ENCODE results near the gene NEGR1. TPM values are rescaled to one million over a fixed set of nuclear protein-coding genes. Genes with fewer than 3 reads are reported as not detected.

NEGR1 gene
- total RNA-seq, 1 donor from 2014 or later = 19.2 TPM

DNA sequence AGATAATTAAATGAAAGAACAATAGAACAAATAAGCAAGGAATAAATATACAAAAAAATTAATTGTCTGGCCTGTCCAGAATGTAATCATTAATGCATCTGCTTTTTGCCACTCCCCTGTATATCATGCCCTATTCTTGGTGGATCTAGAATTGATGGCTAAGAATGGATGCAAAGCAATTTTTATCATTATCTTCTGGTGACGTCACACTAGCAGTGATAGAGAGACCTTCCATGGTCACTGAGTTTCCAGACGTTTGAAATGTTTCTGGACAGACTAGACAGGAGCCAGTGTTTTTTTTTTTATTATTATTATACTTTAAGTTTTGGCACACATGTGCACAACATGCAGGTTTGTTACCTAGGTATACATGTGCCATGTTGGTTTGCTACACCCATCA lies 563.0 kb downstream of the NEGR1 start:
- TF ChIP-seq POLR2A (IDR thresholded peaks at IDR 0.05) = no peak
- TF ChIP-seq POLR2AphosphoS5 (IDR thresholded peaks at IDR 0.05; ENCODE audit: insufficient read depth in 1 of 2, low read depth in 1 of 2) = no peak
- TF ChIP-seq CTCF (IDR thresholded peaks at IDR 0.05) = no peak
- Histone ChIP-seq H3K4me3 (no peak overlapping the region), H3K27me3 (no peaks in the 10 kb centered on the region), H3K27ac (no peak overlapping the region), H3K36me3 (no peaks in the 10 kb centered on the region), H3K9me3 (no peaks in the 10 kb centered on the region), H3K4me1 (no peaks in the 10 kb centered on the region)
- DNase-seq (ENCODE audit: extremely low spot score in 2 of 2) = no peak
- intact Hi-C loops (cut with DNase I) = no loop called here

GRCh38 chr1:71717186-71717585 lies 565.2 kb downstream of the NEGR1 start:
- no peaks in the 10 kb centered on the region for H3K36me3 ChIP-seq
- H3K27ac ChIP-seq = no peak overlapping the region
- DNase-seq (ENCODE audit: extremely low spot score in 2 of 2) = no peak
- no peaks in the 10 kb centered on the region for H3K27me3 ChIP-seq
- intact Hi-C loops (cut with DNase I) = no loop called here
- TF ChIP-seq POLR2AphosphoS5 (IDR thresholded peaks at IDR 0.05; ENCODE audit: insufficient read depth in 1 of 2, low read depth in 1 of 2) (no peak), CTCF (IDR thresholded peaks at IDR 0.05) (no peak), POLR2A (IDR thresholded peaks at IDR 0.05) (no peak)
- H3K9me3 ChIP-seq = no peaks in the 10 kb centered on the region
- no peaks in the 10 kb centered on the region for H3K4me1 ChIP-seq
- H3K4me3 ChIP-seq = no peak overlapping the region

DNA sequence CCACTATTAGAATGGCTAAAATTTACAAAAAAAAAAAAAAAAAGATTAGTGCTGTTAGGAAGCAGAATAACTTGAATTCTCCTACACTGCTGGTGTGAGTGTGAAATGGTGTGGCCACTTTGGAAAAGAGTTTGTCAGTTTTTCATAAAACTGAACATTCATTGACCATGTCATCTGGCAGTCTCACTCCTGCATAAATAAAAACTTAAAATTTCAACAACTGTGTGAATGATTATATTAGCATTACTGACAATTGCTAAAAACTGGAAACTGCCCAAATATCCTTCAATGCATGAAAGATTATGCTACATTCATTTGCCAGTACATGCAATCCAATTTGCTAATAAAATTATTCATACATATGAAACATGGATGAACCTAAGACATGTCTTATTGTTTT lies 570.9 kb downstream of the NEGR1 start:
- no peaks in the 10 kb centered on the region for H3K9me3 ChIP-seq
- TF ChIP-seq CTCF (IDR thresholded peaks at IDR 0.05) = no peak
- TF ChIP-seq POLR2A (IDR thresholded peaks at IDR 0.05) = no peak
- TF ChIP-seq POLR2AphosphoS5 (IDR thresholded peaks at IDR 0.05; ENCODE audit: insufficient read depth in 1 of 2, low read depth in 1 of 2) = no peak
- no peak for DNase-seq (ENCODE audit: extremely low spot score in 2 of 2)
- H3K4me3 ChIP-seq = no peak overlapping the region
- H3K4me1 ChIP-seq = no peaks in the 10 kb centered on the region
- no peaks in the 10 kb centered on the region for H3K36me3 ChIP-seq
- no peaks in the 10 kb centered on the region for H3K27me3 ChIP-seq
- H3K27ac ChIP-seq = no peak overlapping the region
- intact Hi-C loops (cut with DNase I) = no loop called here

DNA sequence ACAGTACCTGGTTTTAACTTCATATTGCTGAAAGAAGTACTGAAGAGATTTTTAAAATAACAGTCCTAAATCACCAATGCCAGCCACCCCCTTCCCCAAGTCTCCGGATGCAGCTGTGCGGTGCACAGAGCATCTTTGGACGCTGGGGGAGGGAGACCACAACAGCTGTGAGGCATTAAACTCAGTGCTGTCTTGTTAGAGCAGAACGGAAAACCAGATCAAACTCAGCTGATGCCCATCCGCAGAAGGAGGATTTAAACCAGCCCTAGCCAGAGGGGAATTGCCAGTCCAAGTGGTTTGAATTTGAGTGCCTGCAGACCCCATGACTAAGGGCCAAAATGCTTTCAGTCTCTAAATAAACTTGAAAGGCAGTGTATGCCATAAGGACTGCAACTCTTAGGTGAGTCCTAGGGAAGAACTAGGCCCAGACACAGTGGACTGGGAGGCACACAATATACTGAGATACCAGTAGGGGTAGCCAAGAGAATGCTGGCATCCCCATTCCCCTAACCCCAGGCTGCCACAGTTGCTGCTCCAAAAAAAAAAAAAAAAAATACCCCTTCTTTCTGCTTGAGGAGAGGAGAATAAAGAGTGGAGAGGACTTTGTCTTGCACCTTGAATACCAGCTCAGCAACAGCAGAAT lies 576.2 kb downstream of the NEGR1 start:
- no peaks in the 10 kb centered on the region for H3K4me1 ChIP-seq
- no peak for TF ChIP-seq CTCF (IDR thresholded peaks at IDR 0.05)
- no peak for TF ChIP-seq POLR2A (IDR thresholded peaks at IDR 0.05)
- no peak for TF ChIP-seq POLR2AphosphoS5 (IDR thresholded peaks at IDR 0.05; ENCODE audit: insufficient read depth in 1 of 2, low read depth in 1 of 2)

DNA sequence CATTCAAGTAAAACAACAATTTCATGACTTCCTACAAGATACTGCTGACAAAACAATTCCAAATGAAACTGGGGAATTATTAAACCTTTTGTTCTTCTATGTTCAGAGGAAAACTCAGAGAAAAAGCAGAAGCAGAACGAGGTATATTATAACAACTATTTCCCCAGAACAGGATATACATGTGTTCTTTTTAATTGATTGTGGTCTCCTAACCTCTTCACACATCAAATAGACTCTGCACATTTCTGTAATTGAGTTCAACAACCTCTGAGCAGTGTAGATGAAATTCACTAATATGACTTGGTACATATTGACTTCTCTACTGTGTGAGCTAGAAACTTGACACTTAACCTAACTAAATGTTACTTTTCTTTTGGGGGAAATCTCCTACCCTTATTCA lies 584.2 kb downstream of the NEGR1 start:
- no peak for DNase-seq (ENCODE audit: extremely low spot score in 2 of 2)
- Histone ChIP-seq H3K27me3 (no peaks in the 10 kb centered on the region), H3K4me1 (no peaks in the 10 kb centered on the region), H3K4me3 (no peak overlapping the region), H3K27ac (no peak overlapping the region), H3K36me3 (no peaks in the 10 kb centered on the region), H3K9me3 (no peaks in the 10 kb centered on the region)
- intact Hi-C loops (cut with DNase I) = no loop called here
- TF ChIP-seq CTCF (IDR thresholded peaks at IDR 0.05) = no peak
- TF ChIP-seq POLR2A (IDR thresholded peaks at IDR 0.05) = no peak
- no peak for TF ChIP-seq POLR2AphosphoS5 (IDR thresholded peaks at IDR 0.05; ENCODE audit: insufficient read depth in 1 of 2, low read depth in 1 of 2)

More for the DNA sequence above, 576.2 kb downstream of the NEGR1 start:
- no peak overlapping the region for H3K4me3 ChIP-seq
- H3K27ac ChIP-seq = no peak overlapping the region
- intact Hi-C loops (cut with DNase I) = no loop called here
- H3K27me3 ChIP-seq = no peaks in the 10 kb centered on the region
- DNase-seq (ENCODE audit: extremely low spot score in 2 of 2) = no peak
- no peaks in the 10 kb centered on the region for H3K9me3 ChIP-seq
- no peaks in the 10 kb centered on the region for H3K36me3 ChIP-seq
